Neural cell (in vitro differentiated cells): Measurements from ENCODE around the gene EMILIN3. TPM values are rescaled to one million over a fixed set of nuclear protein-coding genes. Genes with fewer than 3 reads are reported as not detected.

Experiments
- H2AFZ ChIP-seq: fragments of 200-600, 300-800 bp; sonication (generic), shearing (Covaris generic); 2 replicates; pipeline ENCODE4 v1.6.0; 2014; ENCODE audit warnings: low read depth, mild to moderate bottlenecking, antibody characterized with exemption, low read length, moderate library complexity
- H3F3A ChIP-seq: fragments of 200-600 bp; shearing (Covaris generic); 2 replicates; pipeline ENCODE4 v1.6.1; 2016; ENCODE audit warnings: mild to moderate bottlenecking, moderate library complexity, mixed read lengths, antibody characterized with exemption, low read length; ENCODE audit not compliant: insufficient read depth, poor library complexity, severe bottlenecking
- H3K27ac ChIP-seq: fragments of 200-600, 300-800 bp; sonication (generic), shearing (Covaris generic); 2 replicates; pipeline ENCODE4 v1.5.1; 2014; ENCODE audit warnings: mild to moderate bottlenecking, low read length, moderate library complexity
- H3K27me3 ChIP-seq: fragments of 300-800, 200-600 bp; sonication (generic), shearing (Covaris generic); 2 replicates; pipeline ENCODE4 v1.6.0; 2014; ENCODE audit warnings: mild to moderate bottlenecking, low read depth, low read length, moderate library complexity; ENCODE audit not compliant: insufficient read depth
- H3K36me3 ChIP-seq: fragments of 300-800, 200-600 bp; sonication (generic), shearing (Covaris generic); 2 replicates; pipeline ENCODE4 v1.5.1; 2014; ENCODE audit warnings: mild to moderate bottlenecking, antibody characterized with exemption, low read length, moderate library complexity; ENCODE audit not compliant: insufficient read depth
- H3K4me2 ChIP-seq: fragments of 300-800, 200-600 bp; sonication (generic), shearing (Covaris generic); 2 replicates; pipeline ENCODE4 v1.6.0; 2014; ENCODE audit warnings: mild to moderate bottlenecking, low read length
- H3K4me3 ChIP-seq: fragments of 300-800, 200-600 bp; sonication (generic), shearing (Covaris generic); 2 replicates; pipeline ENCODE4 v1.5.1; 2014; ENCODE audit warnings: mild to moderate bottlenecking, low read length, moderate library complexity
- H3K79me2 ChIP-seq: fragments of 200-600 bp; shearing (Covaris generic); replicated peaks from 2 replicates; pipeline ENCODE4 v1.6.0; 2014; ENCODE audit warnings: mild to moderate bottlenecking, low read length, moderate library complexity; ENCODE audit not compliant: insufficient read depth
- H3K9ac ChIP-seq: fragments of 300-800, 200-600 bp; sonication (generic), shearing (Covaris generic); 2 replicates; pipeline ENCODE4 v1.6.1; 2016; ENCODE audit warnings: mild to moderate bottlenecking, low read length, mixed read lengths
- H3K9me2 ChIP-seq: fragments of 200-600 bp; shearing (Covaris generic); 2 replicates; pipeline ENCODE4 v1.6.1; 2016; ENCODE audit warnings: mild to moderate bottlenecking, low read length, mixed read lengths; ENCODE audit not compliant: insufficient read depth
- H3K9me3 ChIP-seq: fragments of 200-600, 300-800 bp; sonication (generic), shearing (Covaris generic); 2 replicates; pipeline ENCODE4 v1.6.1; 2016; ENCODE audit warnings: mild to moderate bottlenecking, mixed run types, low read length, moderate library complexity, mixed read lengths
- H4K20me1 ChIP-seq: fragments of 200-600 bp; shearing (Covaris generic); 2 replicates; pipeline ENCODE4 v1.6.1; 2016; ENCODE audit warnings: mild to moderate bottlenecking, mixed run types; ENCODE audit not compliant: insufficient read depth
- CTCF ChIP-seq: fragments of 450-650 bp; IDR thresholded peaks from 2 replicates; pipeline ENCODE4 v1.5.1; 2014; ENCODE audit warnings: antibody characterized with exemption, mild to moderate bottlenecking, moderate library complexity; ENCODE audit not compliant: poor library complexity, severe bottlenecking
- EP300 ChIP-seq: fragments of 450-650 bp; conservative IDR thresholded peaks from 2 replicates; pipeline ENCODE4 v1.6.1; 2014; ENCODE audit warnings: antibody characterized with exemption, mild to moderate bottlenecking, moderate library complexity; ENCODE audit not compliant: poor library complexity, severe bottlenecking
- EZH2 ChIP-seq: fragments of 200-600, 300-800 bp; shearing (Covaris generic), sonication (generic); IDR thresholded peaks from 2 replicates; pipeline ENCODE4 v1.6.1; 2014; ENCODE audit warnings: antibody characterized with exemption, low read length, borderline replicate concordance, mild to moderate bottlenecking; ENCODE audit not compliant: insufficient read depth, poor library complexity, severe bottlenecking
- MXI1 ChIP-seq: fragments of 450-650 bp; conservative IDR thresholded peaks from 2 replicates; pipeline ENCODE4 v1.6.1; 2014; ENCODE audit warnings: antibody characterized with exemption, mild to moderate bottlenecking; ENCODE audit not compliant: poor library complexity, severe bottlenecking
- POLR2AphosphoS5 ChIP-seq: IDR thresholded peaks from 2 replicates; pipeline ENCODE4 v1.6.1; 2012
- RAD21 ChIP-seq: fragments of 450-650 bp; conservative IDR thresholded peaks from 2 replicates; pipeline ENCODE4 v1.6.1; 2014; ENCODE audit warnings: antibody characterized with exemption, mild to moderate bottlenecking, moderate library complexity
- REST ChIP-seq: IDR thresholded peaks from 2 replicates; pipeline ENCODE4 v1.6.1; 2012; ENCODE audit warnings: borderline replicate concordance
- SMC3 ChIP-seq: fragments of 450-650 bp; conservative IDR thresholded peaks from 2 replicates; pipeline ENCODE4 v1.6.1; 2014; ENCODE audit warnings: antibody characterized with exemption, mild to moderate bottlenecking, moderate library complexity; ENCODE audit not compliant: poor library complexity
- TAF1 ChIP-seq: IDR thresholded peaks from 2 replicates; pipeline ENCODE4 v1.6.1; 2012; ENCODE audit warnings: low read depth
- polyA plus RNA-seq: library from polyadenylated mRNA; depleted of rRNA; stranded (reverse); fragments of >200 nt; gene quantifications from 2 replicates; pipeline ENCODE4 v1.2.3, GENCODE V29; 2014

The EMILIN3 gene
- polyA plus RNA-seq, 1 donor from 2014 or later = 0.30 TPM

- H3K27me3 ChIP-seq = peaks cover 15% of the 10 kb centered on the region
- no peak overlapping the region for H3K27ac ChIP-seq
- no peak overlapping the region for H3K9ac ChIP-seq
- H2AFZ ChIP-seq = no peak overlapping the region
- H3K9me3 ChIP-seq = no peaks in the 10 kb centered on the region
- H3K9me2 ChIP-seq = no peaks in the 10 kb centered on the region
- no peak for TF ChIP-seq MXI1
- TF ChIP-seq TAF1 = no peak
- TF ChIP-seq EP300 = no peak
- no peak for TF ChIP-seq POLR2AphosphoS5
- no peak for TF ChIP-seq RAD21
- no peak for TF ChIP-seq REST
- no peak for TF ChIP-seq SMC3
- no peak for TF ChIP-seq CTCF
- TF ChIP-seq EZH2 = no peak
- no peak overlapping the region for H3K4me2 ChIP-seq
- no peaks in the 10 kb centered on the region for H4K20me1 ChIP-seq
- H3F3A ChIP-seq = no peaks in the 10 kb centered on the region
- no peaks in the 10 kb centered on the region for H3K36me3 ChIP-seq
- H3K79me2 ChIP-seq = no peaks in the 10 kb centered on the region
- H3K4me3 ChIP-seq = no peak overlapping the region
Observed at GRCh38 chr20:41371371-41371770, 4.8 kb upstream of the EMILIN3 start.

- Histone ChIP-seq H3K27ac (no peak overlapping the region), H3K9me3 (no peaks in the 10 kb centered on the region), H2AFZ (no peak overlapping the region), H4K20me1 (no peaks in the 10 kb centered on the region), H3K4me2 (no peak overlapping the region), H3K79me2 (no peaks in the 10 kb centered on the region), H3K9ac (no peak overlapping the region), H3K36me3 (no peaks in the 10 kb centered on the region), H3K27me3 (peaks cover 25% of the 10 kb centered on the region), H3K9me2 (no peaks in the 10 kb centered on the region), H3F3A (no peaks in the 10 kb centered on the region), H3K4me3 (no peak overlapping the region)
- TF ChIP-seq REST (no peak), EZH2 (no peak), CTCF (no peak), MXI1 (no peak), EP300 (no peak)
Observed at GRCh38 chr20:41370176-41370575, 3.6 kb upstream of the EMILIN3 start.
